Hepatocyte (in vitro differentiated cells): ENCODE data around the gene CCDC51.

Source experiments
- CTCF ChIP-seq: fragments of 200-600 bp; sonication (generic); IDR thresholded peaks from 2 replicates; pipeline ENCODE4 v1.5.1; 2016; ENCODE audit warnings: antibody characterized with exemption, mild to moderate bottlenecking; ENCODE audit not compliant: poor library complexity
- EZH2 ChIP-seq: fragments of 200-600 bp; sonication (generic); IDR thresholded peaks from 2 replicates; pipeline ENCODE4 v1.6.1; 2016; ENCODE audit warnings: antibody characterized with exemption, mild to moderate bottlenecking, borderline replicate concordance

DNA sequence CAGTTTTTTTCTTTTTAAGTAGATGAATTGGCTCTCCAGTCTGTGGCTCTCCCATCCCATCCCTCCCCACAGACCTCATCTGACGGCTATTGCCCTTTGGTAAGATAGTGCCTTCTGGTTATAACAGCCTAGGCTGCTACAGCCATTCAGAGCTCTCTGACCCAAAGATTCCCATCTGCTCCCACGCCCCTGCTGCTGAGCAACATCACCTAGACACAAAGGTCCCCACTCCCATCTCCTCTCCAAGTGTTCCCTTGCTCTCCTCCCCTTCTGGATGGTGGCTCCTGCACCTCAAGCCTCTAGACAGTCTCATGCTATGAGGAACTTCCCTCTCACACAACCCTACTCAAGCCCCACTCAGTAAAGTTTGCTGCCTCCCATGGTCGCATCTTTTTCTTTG is 44.2 kb downstream of the CCDC51 start:
- TF ChIP-seq CTCF = no peak
- TF ChIP-seq EZH2 = no peak
